GM19324 (cell line): Measurements from ENCODE around the gene HERC4.

Experiments used
- ATAC-seq: cut with Tn5 transposase; IDR thresholded peaks from one replicate; pipeline ENCODE4 v1.9.1; 2021; ENCODE audit warnings: mild to moderate bottlenecking, moderate library complexity; ENCODE audit not compliant: unreplicated experiment, low FRiP score

HERC4 gene

GRCh38 chr10:68074775-68075549 lies at the start of gene HERC4:
Gene HERC4, minus strand, starts transcription at chr10:68075283. Its CDS starts 2,175 bp downstream, at chr10:68073108.
- peak; percentile 91 for ATAC-seq

- ATAC-seq = no peak
Observed at GRCh38 chr10:68124718-68125117, 49.6 kb upstream of the HERC4 start.

- ATAC-seq = no peak
Observed at GRCh38 chr10:68121852-68122251, 46.8 kb upstream of the HERC4 start.

GRCh38 chr10:68121020-68121743 lies 46.1 kb upstream of the HERC4 start:
- no peak for ATAC-seq

- ATAC-seq = no peak
Observed at GRCh38 chr10:68118657-68119056, 43.6 kb upstream of the HERC4 start.

- ATAC-seq = no peak
Observed at GRCh38 chr10:68112837-68113236, 37.8 kb upstream of the HERC4 start.

- ATAC-seq = no peak
Observed at GRCh38 chr10:68111584-68111983, 36.5 kb upstream of the HERC4 start.

GRCh38 chr10:68110027-68110426 lies 34.9 kb upstream of the HERC4 start:
- no peak for ATAC-seq

- ATAC-seq = no peak
Observed at GRCh38 chr10:68109331-68109730, 34.2 kb upstream of the HERC4 start, which contains the start of gene MYPN. Gene MYPN, plus strand, starts transcription at chr10:68109488. Its CDS starts 11,951 bp downstream, at chr10:68121439.

GRCh38 chr10:68108653-68109052 lies 33.6 kb upstream of the HERC4 start:
- no peak for ATAC-seq

- no peak for ATAC-seq
Observed at GRCh38 chr10:68108051-68108450, 33.0 kb upstream of the HERC4 start.

GRCh38 chr10:68107651-68108050 lies 32.6 kb upstream of the HERC4 start:
- no peak for ATAC-seq

- ATAC-seq = no peak
Observed at GRCh38 chr10:68106656-68107055, 31.6 kb upstream of the HERC4 start.

- no peak for ATAC-seq
Observed at GRCh38 chr10:68105820-68106219, 30.7 kb upstream of the HERC4 start.

- ATAC-seq = no peak
Observed at GRCh38 chr10:68103901-68104300, 28.8 kb upstream of the HERC4 start.

GRCh38 chr10:68103261-68103878 lies 28.3 kb upstream of the HERC4 start:
- no peak for ATAC-seq

GRCh38 chr10:68101066-68101465 lies 26.0 kb upstream of the HERC4 start:
- no peak for ATAC-seq

- no peak for ATAC-seq
Observed at GRCh38 chr10:68099736-68100135, 24.7 kb upstream of the HERC4 start.

GRCh38 chr10:68096913-68097516 lies 21.9 kb upstream of the HERC4 start:
- no peak for ATAC-seq

GRCh38 chr10:68095153-68095552 lies 20.1 kb upstream of the HERC4 start:
- no peak for ATAC-seq

GRCh38 chr10:68092512-68092911 lies 17.4 kb upstream of the HERC4 start:
- no peak for ATAC-seq
